GM19463 (cell line): ENCODE measurements around the gene CSNK2A1.
"Not testable (repeated sequence)": the region's sequence is repeated elsewhere in the genome, so short reads cannot be mapped to it uniquely, and the experiment has no call there.

Experiments used
- ATAC-seq: cut with Tn5 transposase; IDR thresholded peaks from one replicate; pipeline ENCODE4 v1.9.1; 2021; ENCODE audit warnings: mild to moderate bottlenecking, moderate library complexity; ENCODE audit not compliant: unreplicated experiment

The CSNK2A1 gene

GRCh38 chr20:461254-462198, 82.1 kb downstream of the CSNK2A1 start:
- ATAC-seq = peak; percentile 24

- no peak for ATAC-seq
These were observed 82.9 kb downstream of the CSNK2A1 start for GRCh38 chr20:460707-461106.

GRCh38 chr20:460180-460579, 83.4 kb downstream of the CSNK2A1 start:
- no peak for ATAC-seq

- no peak for ATAC-seq
These were observed 84.8 kb downstream of the CSNK2A1 start for GRCh38 chr20:458776-459175.

- no peak for ATAC-seq
These were observed 88.6 kb downstream of the CSNK2A1 start for GRCh38 chr20:454951-455350.

- not testable (repeated sequence) for ATAC-seq
These were observed 91.6 kb downstream of the CSNK2A1 start for GRCh38 chr20:452021-452420.

GRCh38 chr20:445514-446336, 97.9 kb downstream of the CSNK2A1 start:
- ATAC-seq = no peak

GRCh38 chr20:444862-445426, 98.6 kb downstream of the CSNK2A1 start:
- ATAC-seq = no peak

- no peak for ATAC-seq
These were observed 99.5 kb downstream of the CSNK2A1 start for GRCh38 chr20:444117-444516.

GRCh38 chr20:443223-443775, 100.3 kb downstream of the CSNK2A1 start:
- ATAC-seq = no peak

GRCh38 chr20:440636-441035, 103.0 kb downstream of the CSNK2A1 start:
- no peak for ATAC-seq

GRCh38 chr20:440148-440547, 103.4 kb downstream of the CSNK2A1 start:
- no peak for ATAC-seq

GRCh38 chr20:438571-439469, 104.8 kb downstream of the CSNK2A1 start:
- no peak for ATAC-seq

GRCh38 chr20:437787-438486, 105.7 kb downstream of the CSNK2A1 start:
- ATAC-seq = no peak

- ATAC-seq = no peak
These were observed 107.1 kb downstream of the CSNK2A1 start for GRCh38 chr20:436476-436875.

GRCh38 chr20:435558-435957, 108.0 kb downstream of the CSNK2A1 start:
- no peak for ATAC-seq

- no peak for ATAC-seq
These were observed 108.8 kb downstream of the CSNK2A1 start for GRCh38 chr20:434661-435419.

- ATAC-seq = no peak
These were observed 109.4 kb downstream of the CSNK2A1 start for GRCh38 chr20:434221-434620.
